ENCODE data around the gene CFAP61.

The CFAP61 gene

DNA sequence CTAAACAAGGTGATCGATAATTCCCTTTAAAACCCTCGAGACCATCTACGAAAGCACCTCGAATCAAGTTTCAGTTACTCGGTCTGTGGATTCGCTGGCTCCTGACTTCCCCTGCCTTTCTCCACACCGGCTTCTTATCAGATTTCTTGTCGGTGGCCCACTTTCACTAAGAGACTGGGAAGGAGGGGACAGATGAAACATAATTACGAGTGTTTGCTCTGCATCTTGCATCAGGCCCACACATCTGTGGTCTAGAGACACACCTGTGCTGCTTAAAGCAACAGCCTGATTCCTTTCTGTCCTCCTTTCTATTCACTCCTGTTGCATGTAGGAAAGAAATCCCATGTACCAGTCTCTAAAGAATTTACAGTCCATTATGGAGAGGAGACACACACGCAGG is 353.3 kb downstream of the CFAP61 start:
- no peak for DNase-seq

DNA sequence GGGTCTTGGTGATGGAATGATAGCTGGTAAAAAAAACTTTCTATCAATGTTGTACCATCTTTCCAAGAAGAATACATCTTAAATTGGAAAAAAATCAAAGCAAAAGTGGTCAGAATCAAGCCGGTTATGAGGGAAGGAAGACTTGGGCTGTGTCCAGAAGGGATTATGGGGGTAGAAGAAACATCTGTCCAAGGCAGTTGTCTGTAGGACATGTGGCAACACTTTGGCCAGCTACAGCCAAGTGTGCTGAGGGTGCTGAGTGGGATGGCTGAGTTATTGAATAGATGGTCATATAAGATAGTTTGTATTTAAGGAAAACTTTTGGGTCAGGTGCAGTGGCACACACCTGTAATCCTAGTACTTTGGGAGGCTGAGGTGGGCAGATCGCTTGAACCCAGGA is 354.0 kb downstream of the CFAP61 start:
- no peak for DNase-seq

DNA sequence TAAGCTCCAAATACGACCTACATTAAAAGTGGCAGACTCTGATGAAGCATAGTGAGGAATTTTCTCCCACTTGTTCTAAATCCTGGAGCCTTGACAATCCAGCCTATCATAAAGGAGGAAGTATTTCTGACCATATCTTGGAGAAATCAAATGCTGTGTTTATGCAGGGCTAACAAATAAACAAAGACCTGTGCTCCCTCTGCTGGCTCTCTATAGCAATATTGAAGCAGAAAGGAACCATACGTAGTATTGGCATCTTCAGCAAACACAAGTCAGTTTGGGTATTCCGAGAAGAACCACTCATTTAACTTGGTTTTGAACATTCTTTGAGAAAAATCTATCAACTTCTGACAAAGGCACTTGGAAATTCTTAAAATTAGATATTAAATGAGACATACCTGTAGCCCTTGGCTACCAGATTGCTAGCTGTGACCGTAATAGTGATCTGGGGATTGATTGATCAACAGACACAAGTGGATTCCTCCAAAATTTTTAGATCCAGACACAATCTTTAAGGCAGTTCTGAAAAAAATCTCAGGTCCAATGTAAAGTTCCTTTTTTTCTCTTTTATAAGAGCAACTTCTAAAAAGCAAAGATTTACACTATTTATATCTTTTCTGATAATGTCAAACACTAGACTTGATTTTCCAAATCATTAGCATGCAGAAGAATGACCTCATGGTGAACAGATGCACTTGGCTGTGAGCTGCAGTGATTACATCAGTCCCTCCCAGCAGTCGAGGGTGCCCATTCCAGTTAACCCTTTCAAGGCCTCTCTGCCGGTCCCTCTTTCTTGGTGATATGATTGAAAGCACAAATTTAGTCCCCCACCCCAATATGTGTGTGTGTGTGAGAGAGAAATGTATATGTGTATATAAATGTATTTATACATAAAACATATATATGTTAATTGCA is 355.8 kb downstream of the CFAP61 start:
- no peak for DNase-seq

- DNase-seq = no peak
These were observed 357.0 kb downstream of the CFAP61 start for GRCh38 chr20:20409331-20409730.

Measured in activated CD4-positive, alpha-beta T cell treated with anti-CD3 and anti-CD28 coated beads for 4 hours (primary cell).